Measurements from ENCODE around the gene ODAM.
A peak's percentile ranks its signal among the peaks of the same experiment; 100 is the strongest.

ODAM gene, protein sequence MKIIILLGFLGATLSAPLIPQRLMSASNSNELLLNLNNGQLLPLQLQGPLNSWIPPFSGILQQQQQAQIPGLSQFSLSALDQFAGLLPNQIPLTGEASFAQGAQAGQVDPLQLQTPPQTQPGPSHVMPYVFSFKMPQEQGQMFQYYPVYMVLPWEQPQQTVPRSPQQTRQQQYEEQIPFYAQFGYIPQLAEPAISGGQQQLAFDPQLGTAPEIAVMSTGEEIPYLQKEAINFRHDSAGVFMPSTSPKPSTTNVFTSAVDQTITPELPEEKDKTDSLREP

DNA sequence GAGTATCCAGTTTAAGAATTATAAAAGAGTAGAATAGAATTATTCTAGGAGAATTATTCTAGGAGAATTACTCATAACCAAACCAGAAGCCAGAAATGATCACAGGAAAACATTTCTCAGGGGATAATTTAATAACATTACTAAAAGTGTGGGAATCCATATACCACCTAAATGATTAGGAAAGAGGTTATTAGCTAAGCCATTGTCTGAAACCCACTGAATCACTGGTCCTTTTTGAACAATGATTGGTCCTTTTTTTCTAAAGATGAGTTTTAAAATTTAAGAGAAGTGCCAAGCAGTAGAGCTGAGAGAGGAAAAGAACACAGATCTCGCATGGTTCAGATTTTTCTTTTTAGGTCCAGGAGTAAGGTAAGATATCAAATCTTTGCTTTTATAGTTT lies at the start of gene ODAM:
Gene ODAM, plus strand, starts transcription at position 301 of the 400 bp plus-strand sequence. CDS start 819 bp downstream, outside the sequence.
- no peak within 1 kb of the TSS for H3K4me3 ChIP-seq (ENCODE audit: low read length)
- DNase-seq (ENCODE audit: low read depth) = no peak
- TF ChIP-seq, protein P1, sequence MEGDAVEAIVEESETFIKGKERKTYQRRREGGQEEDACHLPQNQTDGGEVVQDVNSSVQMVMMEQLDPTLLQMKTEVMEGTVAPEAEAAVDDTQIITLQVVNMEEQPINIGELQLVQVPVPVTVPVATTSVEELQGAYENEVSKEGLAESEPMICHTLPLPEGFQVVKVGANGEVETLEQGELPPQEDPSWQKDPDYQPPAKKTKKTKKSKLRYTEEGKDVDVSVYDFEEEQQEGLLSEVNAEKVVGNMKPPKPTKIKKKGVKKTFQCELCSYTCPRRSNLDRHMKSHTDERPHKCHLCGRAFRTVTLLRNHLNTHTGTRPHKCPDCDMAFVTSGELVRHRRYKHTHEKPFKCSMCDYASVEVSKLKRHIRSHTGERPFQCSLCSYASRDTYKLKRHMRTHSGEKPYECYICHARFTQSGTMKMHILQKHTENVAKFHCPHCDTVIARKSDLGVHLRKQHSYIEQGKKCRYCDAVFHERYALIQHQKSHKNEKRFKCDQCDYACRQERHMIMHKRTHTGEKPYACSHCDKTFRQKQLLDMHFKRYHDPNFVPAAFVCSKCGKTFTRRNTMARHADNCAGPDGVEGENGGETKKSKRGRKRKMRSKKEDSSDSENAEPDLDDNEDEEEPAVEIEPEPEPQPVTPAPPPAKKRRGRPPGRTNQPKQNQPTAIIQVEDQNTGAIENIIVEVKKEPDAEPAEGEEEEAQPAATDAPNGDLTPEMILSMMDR (IDR thresholded peaks at IDR 0.05; ENCODE audit: insufficient read depth, low read depth, low read length, missing control alignments) = no peak

DNA sequence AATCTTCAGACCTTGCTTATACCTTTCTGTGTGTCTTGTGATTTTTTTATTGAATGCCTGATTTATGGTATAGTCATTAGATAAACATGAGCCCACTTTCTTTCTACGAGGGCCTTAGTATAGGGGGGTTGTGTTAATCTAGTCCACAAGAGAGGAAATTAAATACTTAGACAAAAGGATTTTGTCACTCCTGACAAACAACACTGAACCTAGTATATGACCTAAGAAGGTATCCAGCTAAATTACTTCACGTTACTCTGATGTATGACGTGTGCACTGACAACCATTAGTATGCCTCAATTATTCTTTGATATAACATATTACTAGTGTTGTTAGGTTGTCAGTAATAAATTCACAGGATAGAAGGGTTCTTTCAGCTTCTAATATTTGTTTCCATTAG lies 44.3 kb upstream of the ODAM start:
- DNase-seq (ENCODE audit: low read depth) = no peak
- TF ChIP-seq, protein P1 (IDR thresholded peaks at IDR 0.05; ENCODE audit: insufficient read depth, low read depth, low read length, missing control alignments) = no peak
- H3K4me3 ChIP-seq (ENCODE audit: low read length) = no peak overlapping the region

DNA sequence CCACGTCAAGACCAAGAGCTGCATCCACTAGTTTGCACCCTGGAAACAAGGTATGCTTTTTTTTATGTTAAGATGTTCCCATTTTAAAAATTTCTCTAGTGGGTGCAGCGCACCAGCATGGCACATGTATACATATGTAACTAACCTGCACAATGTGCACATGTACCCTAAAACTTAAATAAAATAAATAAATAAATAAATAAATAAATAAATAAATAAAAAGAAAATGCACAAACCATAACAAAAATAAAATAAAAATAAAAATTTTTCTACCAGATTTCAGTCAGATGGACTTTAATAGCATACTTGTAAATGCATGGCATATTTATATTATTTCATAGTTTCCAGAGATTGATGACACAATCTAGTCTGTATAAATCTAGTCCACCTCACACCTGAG lies 43.4 kb upstream of the ODAM start:
- H3K4me3 ChIP-seq (ENCODE audit: low read length) = no peak overlapping the region
- no peak for DNase-seq (ENCODE audit: low read depth)

DNA sequence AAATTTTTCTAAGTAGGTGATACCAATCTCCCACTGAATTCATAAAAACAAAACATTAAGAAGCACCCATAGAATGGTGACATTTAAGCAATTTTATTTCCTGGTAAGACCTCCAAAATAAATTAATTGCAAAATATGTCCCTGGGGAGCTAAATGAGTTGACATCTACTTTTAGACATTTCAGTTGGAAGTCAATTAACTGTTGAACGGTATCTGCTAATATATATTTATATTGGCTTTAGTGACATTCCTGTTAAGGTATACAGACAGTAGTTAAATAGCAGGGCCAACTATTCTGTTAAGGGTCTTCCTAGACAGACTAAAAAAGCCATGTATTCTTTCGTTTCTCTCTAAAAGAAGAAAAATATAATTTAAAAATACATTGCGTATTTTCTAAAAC lies 41.6 kb upstream of the ODAM start, which contains the start of gene PRR27:
Gene PRR27, plus strand, starts transcription at position 301 of the 400 bp plus-strand sequence. CDS start 139 bp downstream, outside the sequence.
- H3K4me3 ChIP-seq (ENCODE audit: low read length) = no peak within 1 kb of the TSS
- TF ChIP-seq, protein P1 (IDR thresholded peaks at IDR 0.05; ENCODE audit: insufficient read depth, low read depth, low read length, missing control alignments) = no peak
- DNase-seq (ENCODE audit: low read depth) = no peak

More for the DNA sequence above, 43.4 kb upstream of the ODAM start:
- TF ChIP-seq, protein P1 (IDR thresholded peaks at IDR 0.05; ENCODE audit: insufficient read depth, low read depth, low read length, missing control alignments) = no peak

DNA sequence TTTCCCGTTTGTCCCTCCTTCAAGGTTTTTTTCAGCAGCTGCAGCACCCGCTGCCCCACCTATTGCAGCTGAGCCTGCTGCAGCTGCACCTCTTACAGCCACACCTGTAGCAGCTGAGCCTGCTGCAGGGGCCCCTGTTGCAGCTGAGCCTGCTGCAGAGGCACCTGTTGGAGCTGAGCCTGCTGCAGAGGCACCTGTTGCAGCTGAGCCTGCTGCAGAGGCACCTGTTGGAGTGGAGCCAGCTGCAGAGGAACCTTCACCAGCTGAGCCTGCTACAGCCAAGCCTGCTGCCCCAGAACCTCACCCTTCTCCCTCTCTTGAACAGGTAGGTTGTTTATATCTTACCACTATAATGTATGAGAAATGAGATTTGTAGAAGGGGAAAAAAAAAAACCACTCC lies 36.9 kb upstream of the ODAM start:
- DNase-seq (ENCODE audit: low read depth) = no peak
- H3K4me3 ChIP-seq (ENCODE audit: low read length) = no peak overlapping the region
- TF ChIP-seq, protein P1 (IDR thresholded peaks at IDR 0.05; ENCODE audit: insufficient read depth, low read depth, low read length, missing control alignments) = no peak

DNA sequence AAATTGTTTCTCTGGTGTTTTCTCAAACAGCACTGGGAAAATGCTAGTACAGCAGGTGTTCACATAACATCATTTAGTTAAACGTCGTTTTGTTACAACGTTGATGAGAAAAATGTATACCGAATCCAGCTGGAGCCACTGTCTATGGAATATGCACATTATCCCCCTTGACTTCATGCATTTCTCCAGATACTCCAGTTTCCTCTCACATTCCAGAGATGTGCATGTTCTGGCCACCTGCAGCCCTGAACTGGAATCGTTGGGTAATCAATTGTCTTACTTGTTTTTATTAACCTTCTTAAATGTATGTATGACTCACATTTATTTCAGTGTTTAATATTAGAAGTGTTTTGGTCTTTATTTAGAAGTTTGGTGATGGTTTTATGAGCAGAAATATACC lies 18.4 kb upstream of the ODAM start:
- TF ChIP-seq, protein P1 (IDR thresholded peaks at IDR 0.05; ENCODE audit: insufficient read depth, low read depth, low read length, missing control alignments) = peak; percentile 5
- no peak overlapping the region for H3K4me3 ChIP-seq (ENCODE audit: low read length)
- DNase-seq (ENCODE audit: low read depth) = no peak
